8988T (cell line): Measurements from ENCODE around the gene ARFRP1.
A peak's percentile ranks its signal among the peaks of the same experiment; 100 is the strongest.

Source experiments
- DNase-seq: peaks from one replicate; pipeline ENCODE4 v3.0.0; 2011

ARFRP1 gene

GRCh38 chr20:63701329-63702035, 6.3 kb downstream of the ARFRP1 start:
- peak; percentile 49 for DNase-seq

GRCh38 chr20:63701051-63701328, 6.8 kb downstream of the ARFRP1 start:
- no peak for DNase-seq

GRCh38 chr20:63700199-63701050, 7.4 kb downstream of the ARFRP1 start:
- DNase-seq, result peak; percentile 34

DNA sequence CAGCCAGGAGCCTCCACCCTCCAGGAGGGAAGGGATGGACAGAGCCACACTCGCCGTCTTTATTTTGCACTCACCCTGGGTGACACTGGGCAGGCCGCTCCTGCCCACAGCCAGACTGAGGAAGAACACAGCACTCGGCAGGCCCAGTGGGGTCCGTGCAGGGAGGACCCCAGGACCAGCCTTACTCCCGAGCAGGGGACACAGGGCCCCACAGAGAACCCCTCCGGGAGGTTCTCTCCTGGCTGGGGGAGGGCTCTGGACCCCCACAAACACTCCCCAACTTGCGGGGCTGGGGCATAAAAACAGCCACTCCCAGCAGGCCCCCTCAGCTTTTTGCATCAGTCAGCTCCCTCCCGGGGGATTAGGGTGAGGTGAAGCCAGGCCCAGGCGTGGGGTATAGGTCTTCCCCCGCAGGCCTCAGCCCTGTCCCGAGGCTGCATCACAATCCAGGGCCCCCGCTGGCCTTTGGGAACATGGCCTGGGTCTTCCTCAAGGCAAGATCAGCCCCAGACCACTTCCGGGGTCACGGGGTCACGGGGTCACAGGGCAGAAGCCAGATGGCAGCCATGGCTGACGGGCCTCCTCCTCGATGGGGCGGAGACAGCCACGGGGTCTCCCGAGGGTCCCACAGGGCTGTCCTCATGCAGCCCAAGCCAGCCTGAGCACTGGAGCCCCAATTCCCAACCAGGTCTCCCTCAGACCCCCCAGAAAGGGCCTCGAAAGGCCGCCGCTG, 8.1 kb downstream of the ARFRP1 start:
- DNase-seq, result peak; percentile 58

- peak; percentile 99 for DNase-seq
Observed at GRCh38 chr20:63698739-63699465, 8.9 kb downstream of the ARFRP1 start.

- DNase-seq, result no peak
Observed at GRCh38 chr20:63697868-63698545, 9.8 kb downstream of the ARFRP1 start.

GRCh38 chr20:63697357-63697867, 10.4 kb downstream of the ARFRP1 start:
- peak; percentile 86 for DNase-seq

DNA sequence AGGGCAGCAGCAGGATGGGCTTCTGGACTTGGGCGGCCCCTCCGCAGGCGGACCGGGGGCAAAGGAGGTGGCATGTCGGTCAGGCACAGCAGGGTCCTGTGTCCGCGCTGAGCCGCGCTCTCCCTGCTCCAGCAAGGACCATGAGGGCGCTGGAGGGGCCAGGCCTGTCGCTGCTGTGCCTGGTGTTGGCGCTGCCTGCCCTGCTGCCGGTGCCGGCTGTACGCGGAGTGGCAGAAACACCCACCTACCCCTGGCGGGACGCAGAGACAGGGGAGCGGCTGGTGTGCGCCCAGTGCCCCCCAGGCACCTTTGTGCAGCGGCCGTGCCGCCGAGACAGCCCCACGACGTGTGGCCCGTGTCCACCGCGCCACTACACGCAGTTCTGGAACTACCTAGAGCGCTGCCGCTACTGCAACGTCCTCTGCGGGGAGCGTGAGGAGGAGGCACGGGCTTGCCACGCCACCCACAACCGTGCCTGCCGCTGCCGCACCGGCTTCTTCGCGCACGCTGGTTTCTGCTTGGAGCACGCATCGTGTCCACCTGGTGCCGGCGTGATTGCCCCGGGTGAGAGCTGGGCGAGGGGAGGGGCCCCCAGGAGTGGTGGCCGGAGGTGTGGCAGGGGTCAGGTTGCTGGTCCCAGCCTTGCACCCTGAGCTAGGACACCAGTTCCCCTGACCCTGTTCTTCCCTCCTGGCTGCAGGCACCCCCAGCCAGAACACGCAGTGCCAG, 11.0 kb downstream of the ARFRP1 start, which contains the start of gene TNFRSF6B:
Gene TNFRSF6B (plus strand): TSS at position 25 of the 729 bp plus-strand sequence. CDS start 116 bp downstream, at position 141.
- DNase-seq, result no peak

GRCh38 chr20:63696306-63696627, 11.5 kb downstream of the ARFRP1 start:
- DNase-seq, result peak; percentile 71

DNA sequence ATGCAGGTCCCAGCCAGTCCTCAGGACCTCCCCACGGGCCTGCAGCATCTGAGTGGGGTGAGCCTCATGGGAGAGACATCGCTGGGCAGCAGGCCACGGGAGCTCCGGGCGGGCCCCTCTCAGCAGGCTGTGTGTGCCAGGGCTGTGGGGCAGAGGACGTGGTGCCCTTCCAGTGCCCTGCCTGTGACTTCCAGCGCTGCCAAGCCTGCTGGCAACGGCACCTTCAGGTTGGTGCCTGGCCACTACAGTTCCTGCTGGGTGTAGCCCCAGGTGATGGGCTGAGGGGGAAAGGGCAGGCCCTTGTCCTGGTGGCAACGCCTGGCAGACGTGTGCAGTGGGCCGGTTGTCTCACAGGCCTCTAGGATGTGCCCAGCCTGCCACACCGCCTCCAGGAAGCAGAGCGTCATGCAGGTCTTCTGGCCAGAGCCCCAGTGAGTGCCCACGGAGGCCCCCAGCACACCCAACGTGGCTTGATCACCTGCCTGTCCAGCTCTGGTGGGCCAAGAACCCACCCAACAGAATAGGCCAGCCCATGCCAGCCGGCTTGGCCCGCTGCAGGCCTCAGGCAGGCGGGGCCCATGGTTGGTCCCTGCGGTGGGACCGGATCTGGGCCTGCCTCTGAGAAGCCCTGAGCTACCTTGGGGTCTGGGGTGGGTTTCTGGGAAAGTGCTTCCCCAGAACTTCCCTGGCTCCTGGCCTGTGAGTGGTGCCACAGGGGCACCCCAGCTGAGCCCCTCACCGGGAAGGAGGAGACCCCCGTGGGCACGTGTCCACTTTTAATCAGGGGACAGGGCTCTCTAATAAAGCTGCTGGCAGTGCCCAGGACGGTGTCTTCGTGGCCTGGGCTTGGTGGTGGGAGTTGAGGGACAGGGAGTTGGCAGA, 12.1 kb downstream of the ARFRP1 start:
- DNase-seq, result peak; percentile 53

- no peak for DNase-seq
Observed at GRCh38 chr20:63694584-63695423, 13.0 kb downstream of the ARFRP1 start.

- DNase-seq, result peak; percentile 24
Observed at GRCh38 chr20:63693733-63694583, 13.8 kb downstream of the ARFRP1 start.

DNA sequence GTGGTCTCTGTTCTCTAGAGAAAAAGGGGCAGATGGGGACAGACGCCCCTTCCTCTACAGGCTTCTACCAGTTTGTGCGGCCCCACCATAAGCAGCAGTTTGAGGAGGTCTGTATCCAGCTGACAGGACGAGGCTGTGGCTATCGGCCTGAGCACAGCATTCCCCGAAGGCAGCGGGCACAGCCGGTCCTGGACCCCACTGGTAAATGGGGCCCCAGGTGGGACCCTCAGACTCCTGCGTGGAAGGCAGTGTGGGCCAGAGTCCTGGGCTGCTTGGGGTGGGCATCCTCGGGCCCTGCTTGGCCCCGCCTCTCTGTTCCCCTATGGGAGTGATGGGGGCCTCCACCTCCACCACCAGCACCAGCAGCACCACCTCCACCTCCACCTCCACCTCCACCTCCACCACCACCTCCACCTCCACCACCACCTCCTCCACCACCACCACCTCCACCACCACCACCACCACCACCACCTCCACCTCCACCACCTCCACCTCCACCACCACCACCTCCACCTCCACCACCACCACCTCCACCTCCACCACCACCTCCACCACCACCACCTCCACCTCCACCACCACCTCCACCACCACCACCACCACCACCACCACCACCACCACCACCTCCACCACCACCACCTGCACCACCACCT, 14.6 kb downstream of the ARFRP1 start:
- DNase-seq, result peak; percentile 38

DNA sequence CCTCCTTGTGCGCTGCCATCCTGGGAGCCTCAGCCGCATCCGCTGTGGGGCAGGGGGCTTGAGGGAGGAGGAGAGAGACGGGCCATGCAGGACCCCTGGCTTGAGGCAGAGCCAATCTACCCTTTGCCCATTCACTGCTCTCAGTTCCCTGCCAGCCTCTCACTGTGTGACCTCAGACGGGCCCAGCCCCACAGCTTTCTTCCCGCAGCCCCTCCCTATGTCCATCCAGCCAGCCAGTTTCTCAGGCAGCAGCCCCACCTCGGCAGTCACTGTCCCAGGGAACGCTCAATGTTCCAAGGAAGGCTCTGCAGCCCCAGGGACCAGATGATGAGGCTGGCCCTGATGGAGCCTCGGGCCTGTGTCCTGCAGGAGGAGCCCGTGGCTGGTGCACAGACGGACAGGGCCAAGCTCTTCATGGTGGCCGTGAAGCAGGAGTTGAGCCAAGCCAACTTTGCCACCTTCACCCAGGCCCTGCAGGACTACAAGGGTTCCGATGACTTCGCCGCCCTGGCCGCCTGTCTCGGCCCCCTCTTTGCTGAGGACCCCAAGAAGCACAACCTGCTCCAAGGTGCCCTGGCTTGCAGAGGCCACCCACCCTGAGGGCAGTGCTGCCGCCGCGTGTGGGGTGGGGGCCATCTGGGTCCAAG, 15.2 kb downstream of the ARFRP1 start:
- peak; percentile 86 for DNase-seq

DNA sequence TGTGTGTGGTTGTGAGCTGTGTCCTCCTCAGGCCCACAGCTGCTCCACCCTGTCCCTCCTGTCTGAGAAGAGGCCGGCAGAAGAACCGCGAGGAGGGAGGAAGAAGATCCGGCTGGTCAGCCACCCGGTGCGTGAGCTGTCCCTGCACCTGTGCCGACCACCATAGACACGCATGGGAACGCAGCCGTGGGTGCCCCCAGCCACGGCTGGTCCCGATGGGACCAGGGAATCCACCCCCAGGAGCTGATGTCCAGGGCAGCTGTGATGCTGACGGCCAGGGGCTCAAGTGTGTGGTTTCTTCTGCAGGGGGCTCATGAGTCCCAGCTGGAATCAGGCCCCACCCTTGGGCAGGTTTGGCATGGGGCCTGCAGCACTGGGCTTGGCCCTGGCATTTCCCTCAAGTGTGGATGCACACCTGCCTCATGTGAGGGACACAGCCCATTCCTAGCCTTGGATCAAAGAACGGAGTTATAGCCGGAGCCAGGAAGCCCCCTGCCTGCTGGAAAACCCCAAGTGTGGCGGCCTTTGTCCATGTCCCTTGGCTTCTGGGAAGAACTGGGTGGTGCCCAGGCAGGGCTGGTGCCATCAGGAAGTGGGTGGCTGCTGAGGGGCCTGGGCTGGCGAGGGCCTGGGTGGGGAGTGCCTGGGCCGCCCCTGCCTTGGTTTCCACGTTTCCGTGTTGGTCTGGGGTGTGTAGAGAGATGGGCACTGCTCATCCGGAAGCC, 15.9 kb downstream of the ARFRP1 start:
- DNase-seq, result peak; percentile 64

DNA sequence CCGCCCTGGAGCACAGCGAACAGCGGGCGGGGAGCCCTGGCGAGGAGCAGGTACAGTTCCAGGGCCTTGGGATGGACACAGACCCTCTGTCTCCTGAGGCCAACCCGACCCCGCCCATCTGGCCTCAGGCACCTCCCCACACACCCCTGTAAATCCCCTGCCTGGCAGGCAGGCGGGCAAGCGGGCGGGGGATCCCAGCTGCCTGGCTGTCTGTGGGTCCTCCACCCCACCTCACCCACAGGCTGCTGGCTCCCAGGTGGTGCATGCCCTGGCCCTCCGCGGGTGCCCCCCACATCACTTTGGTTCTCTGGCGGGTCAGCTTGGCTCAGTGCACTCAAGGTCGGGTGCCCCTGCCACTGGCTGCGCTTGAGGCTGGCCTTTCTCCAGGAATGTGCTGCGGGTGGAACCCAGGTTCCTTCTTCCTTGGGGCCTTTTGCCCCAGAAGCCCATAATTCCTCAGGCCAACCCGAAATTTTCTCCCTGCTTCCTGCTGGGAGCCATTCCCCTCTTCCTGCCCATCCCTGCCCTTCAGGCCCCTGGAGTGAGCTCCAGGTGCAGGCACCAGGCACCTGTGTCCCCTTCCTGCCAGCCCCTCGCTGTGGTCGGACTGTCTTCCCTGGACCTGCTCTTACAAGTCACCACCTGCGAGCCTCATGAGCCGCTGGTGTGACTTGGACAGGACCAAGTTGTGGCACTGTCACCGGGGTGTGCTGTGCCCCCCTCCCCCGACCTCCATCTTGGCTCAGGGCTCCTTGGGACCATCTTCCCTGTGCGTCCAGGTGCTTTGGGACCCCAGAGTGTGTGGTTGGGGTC, 16.7 kb downstream of the ARFRP1 start:
- DNase-seq, result no peak
